CD1c-positive myeloid dendritic cell (primary cell): ENCODE results near the gene PABPN1L.
"Not testable (repeated sequence)": the region's sequence is repeated elsewhere in the genome, so short reads cannot be mapped to it uniquely, and the experiment has no call there.

Experiments
- DNase-seq: peaks from one replicate; pipeline ENCODE4 v3.0.0-alpha.2; 2016; ENCODE audit errors: extremely low spot score

Gene PABPN1L

DNA sequence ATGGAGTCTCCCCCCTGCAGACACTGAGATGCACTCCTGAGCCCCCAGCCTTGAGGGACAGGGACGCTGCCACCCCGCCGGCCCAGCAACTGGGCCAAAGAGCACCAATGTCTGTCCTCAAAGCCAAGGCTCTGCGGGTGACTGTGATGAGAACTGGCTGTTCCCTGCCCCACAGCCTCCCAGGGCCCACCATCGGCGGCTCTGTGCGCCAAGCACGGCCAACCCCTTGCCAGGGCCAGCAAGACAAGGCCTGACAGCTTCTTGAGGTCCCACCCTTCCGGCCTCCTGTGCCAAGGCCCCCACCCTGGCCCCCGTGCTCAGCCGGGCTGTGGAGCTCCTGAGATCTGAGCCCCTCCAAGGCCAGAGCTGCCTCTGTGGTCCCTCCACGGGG lies 34.2 kb upstream of the PABPN1L start:
- DNase-seq, result no peak

DNA sequence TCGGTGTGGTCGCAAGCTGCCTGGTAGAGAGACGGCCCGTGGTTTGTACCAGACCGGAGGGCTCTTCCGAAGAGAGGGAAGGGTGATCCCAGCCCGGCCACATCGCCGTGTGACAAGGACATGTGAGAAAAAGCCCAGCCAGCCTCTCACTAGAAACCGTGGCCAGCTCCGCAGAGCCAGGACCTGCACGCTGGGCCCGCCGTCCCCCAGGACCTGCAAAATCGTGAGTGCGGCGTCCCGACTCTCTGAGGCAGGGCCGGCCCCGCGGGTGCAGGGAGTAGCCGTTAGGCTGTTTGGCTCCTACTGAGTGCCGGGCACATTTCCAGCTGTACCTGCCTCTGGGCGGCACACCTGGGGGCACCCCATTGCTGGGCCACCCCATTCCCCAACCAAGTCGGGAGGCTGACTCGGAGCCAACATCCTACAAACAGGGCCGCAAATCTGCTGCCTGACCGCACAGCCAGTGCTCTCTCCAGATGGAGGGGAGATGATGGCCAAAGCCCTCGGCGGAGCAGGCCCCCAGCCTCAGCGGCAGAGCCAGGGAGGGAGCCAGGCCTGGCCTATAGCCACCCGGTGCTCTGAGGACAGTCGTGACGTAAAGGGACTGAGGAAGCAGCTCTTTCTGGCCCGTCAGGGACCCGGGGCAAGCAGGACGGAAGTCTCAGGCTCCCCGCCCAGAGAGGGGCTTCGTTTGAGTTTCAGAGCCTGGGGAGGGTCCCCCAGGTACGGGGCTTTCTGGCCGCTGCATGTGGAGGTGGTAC lies 33.6 kb upstream of the PABPN1L start:
- no peak for DNase-seq

DNA sequence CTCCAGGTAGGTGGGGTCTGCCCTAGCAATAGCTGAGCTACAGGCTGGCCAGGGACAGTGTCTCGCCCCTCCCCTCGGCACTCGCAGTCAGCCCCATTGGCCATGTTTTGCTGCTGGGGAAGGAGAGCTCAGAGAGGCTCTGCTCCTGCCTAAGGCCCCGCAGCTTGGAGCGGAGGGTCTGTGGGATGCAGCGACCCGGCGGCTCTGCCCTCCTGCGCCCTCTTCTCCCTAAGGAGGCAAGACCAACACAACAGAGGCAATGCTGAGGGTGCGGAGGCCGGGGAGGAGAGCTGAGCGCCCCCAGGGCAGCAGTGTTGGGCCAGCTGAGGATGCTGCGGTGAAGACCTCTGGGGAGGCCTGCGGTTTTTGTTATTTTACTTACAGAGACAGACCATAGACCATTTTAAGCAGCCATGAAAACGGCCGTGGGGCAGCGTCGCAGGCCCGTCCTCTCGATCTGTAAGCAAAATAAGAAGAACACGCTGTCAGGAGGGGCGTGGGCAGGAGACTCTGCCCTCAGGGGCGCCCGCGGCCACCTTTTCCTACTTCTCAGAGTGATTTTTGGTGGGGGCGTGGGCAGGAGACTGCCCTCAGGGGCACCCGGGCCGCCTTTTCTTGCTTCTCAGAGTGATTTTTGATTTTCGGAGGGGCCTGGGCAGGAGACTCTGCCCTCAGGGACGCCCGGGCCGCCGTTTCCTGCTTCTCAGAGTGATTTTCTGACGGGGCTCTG lies 31.4 kb upstream of the PABPN1L start:
- DNase-seq, result no peak

DNA sequence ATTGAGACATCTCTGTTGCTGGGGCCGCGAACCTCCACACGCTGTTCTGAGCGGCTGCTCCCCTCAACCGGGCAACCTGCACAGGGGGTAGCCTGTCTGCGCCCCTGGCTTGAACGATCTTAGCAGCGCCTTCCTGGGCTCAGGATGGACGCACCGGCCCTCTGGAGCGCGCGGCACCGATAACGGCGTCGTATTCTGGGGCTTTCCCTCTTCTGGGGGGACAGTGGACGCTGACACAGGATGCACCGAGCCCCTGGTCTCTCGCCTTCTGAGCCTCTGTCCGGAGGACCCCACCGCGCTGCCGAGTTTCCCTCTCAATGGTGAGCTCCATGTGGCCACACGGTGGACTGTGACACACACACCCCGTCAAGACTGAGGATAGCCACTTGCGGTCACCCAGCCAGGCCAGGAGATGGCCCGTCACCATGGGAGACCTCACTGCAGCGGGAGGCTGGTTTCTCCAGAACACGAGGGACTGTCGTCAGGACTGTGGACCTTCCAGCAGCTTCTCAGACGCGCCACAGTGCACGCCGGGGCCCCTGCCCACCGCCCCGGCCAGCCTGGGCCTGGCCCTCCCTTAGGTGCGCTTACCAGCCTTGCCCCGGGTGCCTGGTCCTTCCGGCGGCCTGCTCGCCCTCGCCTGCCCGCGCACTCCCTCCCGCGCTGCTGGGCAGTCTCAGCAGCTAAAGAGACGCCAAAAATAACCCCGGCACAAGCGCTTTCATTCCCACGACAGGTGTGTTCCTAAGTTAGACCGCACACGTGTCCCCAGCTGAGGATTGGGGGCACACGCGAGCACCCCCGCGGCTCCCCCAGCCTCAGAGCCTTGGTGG lies 30.0 kb upstream of the PABPN1L start:
- no peak for DNase-seq

DNA sequence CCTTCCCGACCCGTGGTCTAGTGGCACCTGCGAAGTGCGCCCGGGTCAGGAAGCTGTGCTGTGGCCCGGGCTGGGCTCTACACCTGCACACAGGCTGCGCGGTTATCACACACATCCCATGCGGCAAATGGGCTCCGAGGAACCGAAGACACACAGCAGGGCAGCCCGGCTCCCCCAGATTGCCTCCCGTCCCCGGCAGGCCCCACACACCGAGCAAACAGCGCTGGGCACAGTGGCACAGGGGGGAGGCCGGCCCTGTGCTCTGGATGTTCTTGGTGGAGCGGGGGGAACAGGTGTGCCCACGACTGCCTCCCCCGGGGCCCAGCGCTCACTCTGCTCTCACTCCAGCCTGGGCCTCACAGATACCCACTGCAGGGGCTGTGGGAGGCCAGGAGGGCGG lies 28.9 kb upstream of the PABPN1L start:
- DNase-seq, result no peak

DNA sequence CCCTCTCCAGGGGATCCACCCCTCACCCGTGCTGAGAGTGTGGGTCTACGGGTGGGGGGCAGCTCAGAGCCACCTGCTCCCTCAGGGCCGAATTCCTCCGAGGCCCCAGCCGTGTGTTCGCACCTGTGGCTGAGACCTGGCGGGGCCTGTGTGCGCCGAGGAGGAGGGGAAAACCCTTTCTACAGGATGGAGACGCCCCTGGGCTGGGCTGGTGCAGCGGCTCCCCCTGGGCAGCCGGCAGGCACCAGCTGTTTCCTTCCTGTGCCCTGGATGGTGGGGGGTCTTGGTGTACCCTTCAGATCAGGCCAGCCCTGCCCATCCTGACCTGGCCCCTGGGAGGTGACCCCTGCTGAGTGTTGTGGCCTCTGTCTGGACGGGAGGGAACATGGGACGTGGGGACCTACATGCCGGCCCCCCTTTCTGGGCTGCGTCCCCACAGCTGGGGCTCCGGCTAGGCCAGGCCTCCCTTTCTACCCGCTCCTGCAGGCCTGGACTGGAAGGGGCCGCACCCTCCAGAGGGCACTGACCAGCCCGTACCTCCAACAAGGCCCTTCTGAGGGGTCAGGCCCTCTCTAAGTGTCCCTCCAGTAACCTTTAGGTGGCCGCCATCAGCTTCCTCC lies 28.3 kb upstream of the PABPN1L start:
- DNase-seq, result no peak

DNA sequence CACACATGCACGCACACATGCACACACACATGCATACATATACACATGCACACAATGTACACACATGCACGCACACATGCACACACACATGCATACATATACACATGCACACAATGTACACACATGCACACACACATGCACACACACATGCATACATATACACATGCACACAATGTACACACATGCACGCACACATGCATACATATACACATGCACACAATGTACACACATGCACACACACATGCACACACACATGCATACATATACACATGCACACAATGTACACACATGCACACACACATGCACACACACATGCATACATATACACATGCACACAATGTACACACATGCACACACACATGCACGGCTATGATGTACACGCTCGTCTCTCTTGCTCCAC lies 27.8 kb upstream of the PABPN1L start:
- DNase-seq, result not testable (repeated sequence)

DNA sequence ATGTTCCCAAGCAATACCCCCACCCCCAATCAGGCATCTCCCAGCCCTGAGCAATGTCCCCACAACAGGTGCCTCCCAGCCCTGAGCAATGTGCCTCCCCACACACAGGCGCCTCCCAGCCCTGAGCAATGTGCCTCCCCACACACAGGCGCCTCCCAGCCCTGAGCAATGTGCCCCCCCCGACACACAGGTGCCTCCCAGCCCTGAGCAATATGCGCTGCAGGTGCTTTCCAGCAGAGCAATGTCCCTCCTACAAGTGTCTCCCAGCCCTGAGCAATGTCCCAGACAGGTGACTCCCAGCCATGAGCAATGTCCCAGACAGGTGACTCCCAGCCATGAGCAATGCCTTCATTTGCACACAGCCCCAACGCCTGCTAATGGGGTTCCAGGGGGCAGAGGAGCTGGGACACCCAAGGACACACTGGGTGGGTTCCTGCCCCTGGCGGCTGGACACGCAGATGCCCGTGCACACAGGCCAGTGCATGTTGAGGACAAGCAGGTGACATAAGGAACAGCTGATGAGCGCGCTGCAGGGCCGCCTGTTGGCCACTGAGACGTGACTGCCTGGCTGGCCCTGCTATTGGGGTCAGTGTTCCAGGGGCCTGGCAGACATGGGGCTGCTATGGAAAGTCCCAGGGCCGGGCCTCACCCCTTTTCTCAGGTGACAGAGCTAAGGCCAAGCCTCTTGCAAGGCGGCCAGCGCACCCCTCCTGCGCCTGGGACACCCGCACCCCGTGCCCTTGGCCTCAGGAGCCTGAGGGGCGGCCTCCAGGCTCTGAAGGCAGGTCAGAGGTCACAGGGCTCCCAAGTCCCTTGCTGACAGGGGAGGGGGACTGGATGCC lies 26.9 kb upstream of the PABPN1L start:
- DNase-seq, result no peak

DNA sequence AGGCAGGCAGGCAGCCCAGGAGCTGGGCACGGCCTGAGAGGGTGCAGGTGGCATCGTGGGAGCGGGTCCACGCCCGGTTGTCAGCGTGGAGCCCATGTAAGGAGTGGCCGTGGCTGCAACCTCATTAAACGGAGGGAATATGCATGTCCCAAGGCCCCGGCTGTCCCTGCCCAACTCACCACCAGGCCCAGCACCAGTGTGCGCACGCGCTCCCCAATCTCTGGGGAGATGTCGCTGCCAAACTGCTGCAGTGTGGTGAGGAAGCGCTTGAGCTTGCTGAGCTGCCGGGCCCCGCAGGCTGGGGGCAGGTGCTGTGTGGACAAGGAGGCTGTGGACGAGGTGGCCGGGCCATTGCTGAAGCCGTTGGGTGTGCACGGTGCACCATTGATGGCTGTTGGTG lies 25.6 kb upstream of the PABPN1L start:
- no peak for DNase-seq

DNA sequence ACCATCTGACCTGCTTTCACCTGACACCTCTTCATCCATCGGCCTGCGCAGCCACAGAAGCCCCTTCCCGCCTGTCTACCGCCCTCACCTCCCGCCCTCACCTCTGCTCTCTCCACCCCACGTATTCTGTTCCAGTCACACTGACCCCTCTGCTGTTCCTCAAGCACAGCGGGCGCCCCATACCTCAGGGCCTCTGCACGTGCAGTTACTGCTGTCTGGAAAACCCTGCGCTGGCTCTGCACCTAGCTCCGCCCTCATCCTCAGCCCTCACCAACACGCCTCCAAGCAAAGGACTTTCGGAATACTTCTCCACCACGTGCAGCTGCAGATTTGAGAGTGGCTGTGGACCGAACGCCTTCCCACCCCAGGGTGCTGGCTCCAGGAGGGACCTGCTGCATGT lies 24.6 kb upstream of the PABPN1L start:
- DNase-seq, result no peak

DNA sequence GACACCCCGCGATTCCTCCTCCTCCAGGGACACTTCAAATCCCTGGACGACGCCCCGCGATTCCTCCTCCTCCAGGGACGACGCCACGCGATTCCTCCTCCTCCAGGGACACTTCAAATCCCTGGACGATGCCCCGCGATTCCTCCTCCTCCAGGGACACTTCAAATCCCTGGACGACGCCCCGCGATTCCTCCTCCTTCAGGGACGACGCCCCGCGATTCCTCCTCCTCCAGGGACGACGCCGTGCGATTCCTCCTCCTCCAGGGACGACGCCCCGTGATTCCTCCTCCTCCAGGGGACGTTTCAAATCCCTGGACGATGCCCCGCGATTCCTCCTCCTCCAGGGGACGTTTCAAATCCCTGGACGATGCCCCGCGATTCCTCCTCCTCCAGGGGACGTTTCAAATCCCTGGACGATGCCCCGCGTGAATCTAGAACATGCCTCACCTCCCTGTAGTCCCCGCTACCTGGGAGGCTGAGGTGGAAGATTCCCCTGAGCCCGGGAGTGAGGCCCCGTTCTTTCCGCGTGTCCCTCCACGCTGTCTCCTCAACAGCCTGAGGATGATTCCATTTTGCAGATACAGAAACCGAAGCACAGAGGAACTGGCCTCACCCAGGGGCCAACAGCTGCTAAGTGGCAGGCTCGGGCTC lies 23.4 kb upstream of the PABPN1L start:
- DNase-seq, result not testable (repeated sequence)

DNA sequence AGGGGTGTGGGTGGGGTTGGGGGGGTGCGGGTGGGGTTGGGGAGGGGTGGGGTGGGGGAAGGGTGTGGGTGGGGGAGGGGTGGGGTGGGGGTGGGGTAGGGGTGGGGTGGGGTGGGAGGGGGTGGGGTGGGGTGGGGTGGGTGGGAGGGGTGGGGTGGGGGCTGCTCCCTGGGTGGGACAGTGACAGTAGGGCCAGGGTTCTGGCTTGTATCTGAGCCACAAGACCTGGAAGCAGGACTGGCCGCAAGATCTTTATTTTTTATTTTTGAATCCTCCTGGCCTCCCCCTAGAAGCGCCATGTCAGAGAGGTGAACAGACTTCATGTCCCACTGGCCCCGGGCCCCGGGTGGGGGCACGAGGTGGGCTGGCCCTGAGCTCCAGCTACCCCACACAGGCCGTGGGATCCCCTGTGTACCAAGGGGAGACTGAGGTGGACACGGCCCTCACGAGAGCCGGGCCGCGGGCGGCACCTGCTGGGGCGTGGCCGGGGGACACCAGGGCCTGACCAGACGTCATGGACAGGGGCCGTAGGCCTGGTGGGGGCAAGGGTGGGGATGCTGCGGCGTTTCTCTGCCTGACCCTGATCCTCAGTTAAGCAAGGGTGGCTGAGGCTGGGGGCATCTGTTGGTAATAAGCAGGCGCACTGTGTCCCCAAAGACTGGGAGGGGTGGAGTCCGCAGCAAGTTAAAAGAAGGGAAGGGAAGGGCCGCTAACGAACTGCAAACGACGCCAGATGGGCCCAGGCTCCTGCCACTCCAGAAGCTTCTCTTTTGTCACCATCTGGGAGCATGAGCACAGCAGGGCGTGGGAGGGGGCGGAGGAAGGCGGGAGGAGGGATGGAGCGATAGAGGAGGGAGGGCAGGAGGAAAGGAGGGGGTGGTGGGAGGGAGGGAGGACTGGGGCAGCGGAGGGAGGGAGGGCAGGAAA lies 22.3 kb upstream of the PABPN1L start:
- no peak for DNase-seq

DNA sequence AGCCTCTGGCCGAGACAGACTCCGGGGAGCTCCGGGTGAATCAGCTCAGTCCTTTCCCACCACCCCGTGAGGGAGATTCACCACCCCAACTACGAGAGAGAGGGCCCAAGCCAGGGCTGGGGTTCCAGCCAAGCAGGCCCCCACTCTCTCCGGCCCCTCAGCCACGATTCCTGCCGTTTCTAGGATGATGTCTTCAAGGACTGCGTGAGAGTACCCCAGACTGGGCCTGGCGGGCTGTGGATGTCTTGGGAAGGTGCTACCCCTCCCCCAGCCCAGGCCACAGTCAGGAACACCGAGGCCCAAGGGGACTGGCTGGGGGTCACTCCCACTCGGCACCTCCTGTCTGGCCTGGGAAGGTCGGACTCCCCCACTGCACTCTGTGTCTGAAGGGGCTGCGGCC lies 21.6 kb upstream of the PABPN1L start:
- no peak for DNase-seq

DNA sequence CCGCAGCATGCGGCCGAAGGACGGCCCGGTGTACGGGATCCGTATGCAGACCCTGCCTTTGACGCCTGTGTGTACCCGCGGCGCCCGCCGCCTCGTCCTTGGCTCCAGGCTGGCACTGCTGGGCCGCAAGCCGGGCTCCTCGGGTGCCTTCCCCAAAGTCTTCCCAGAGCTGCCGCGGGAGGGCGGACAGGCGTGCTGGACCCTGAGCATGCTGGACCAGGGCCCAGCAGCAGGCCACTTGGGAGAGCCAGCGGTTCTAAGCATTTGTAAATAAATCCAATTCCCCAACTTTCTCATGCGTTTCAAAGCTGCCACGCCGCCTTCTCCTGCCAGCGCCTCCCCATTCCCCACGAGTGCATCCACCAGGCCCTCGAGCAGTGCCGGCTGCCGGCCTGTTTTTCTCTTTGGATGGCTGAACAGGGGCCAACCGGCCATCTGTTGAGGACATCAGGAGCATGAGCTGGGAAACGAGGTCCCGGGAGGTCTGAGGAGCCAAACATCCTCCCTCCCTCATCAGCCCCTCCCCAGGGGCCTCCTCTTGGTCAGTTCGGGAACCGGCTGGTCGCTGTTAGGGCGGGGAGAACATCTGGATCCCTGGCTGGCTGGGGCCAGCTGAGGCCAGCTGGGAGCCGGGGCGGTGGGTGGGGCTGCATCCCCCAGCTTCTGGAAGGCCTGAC lies 20.5 kb upstream of the PABPN1L start:
- no peak for DNase-seq

DNA sequence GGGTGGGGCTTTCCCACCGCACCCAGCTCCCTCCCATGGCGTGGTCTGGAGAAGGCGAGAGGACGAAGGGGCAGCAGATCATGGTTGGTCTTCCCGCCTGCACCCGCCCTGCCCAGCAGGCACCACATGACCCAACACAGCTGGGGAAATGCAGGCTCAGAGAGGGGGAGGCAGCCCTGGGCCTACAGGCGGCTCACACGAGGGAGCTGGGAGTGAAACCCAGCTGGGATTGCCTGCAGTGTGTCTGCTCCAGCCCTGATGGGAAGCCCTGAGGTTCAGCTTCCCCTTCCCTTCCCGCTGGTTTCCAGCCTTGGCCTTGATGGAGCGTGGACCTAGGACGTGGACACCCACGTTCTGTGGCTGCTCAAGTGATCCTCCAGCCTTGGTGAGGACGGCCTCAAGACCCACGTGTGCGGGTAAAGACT lies 20.0 kb upstream of the PABPN1L start:
- DNase-seq, result no peak

DNA sequence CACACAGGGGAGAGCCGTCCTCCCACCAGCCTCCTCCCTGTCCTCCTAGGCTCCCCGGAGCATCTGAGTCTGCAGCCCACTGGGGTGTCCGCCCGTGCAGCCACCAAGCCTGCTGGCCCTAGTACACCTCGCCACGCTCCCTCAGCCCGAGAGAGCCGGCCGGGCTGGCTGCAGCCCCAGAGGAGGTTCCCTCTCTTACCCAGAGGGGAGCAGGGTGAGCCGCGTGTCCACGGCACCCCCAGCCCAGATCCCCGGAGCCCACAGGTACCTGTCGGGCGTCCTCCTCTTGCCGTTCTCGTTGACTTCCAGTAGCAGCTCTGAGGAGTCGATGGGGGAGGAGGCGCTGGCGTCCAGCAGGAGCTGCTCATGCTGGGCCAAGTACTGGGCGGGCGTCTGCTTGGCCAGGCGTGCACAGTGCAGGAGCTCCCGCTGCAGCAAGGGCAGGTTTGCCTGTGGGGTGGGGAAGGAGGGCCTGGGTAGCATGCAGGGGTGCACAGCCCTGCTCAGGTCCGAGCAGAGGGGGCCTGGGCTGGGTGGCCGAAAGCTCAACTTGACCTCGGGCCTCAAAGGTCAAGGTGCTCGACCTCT lies 19.3 kb upstream of the PABPN1L start:
- no peak for DNase-seq

DNA sequence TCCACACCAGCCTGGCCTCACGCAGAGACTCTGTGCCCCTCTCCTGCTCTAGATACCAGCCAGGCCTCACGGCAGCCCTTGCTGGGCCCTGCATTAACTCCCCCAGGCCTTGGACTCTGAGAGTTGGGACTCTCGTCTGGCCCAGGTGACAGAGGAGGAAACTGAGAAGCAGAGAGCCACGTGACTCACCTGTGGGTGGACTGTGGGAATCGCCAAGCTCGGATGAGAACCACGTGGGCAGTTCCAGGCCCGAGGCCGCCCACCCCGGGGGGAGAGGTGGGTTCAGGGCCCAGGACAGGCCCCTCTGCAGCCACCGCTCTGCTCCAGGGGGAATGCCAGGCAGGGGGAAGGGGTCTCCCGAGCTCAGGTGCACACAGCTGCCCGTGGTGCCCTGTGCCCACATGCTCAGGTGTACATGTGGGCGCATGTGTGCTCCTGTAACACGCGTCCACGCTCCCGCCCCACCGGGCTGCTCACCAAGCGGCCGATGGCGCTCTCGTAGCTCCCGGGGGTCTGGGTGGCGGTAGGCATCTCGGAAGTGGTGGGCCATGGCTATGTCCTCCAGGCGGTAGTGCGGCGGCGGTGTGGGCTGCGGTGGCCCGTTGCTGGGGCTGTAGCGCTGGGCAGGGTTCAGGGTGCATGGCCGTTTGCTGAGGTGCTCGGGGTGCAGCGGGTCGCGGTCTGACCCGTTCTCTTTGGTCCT lies 18.3 kb upstream of the PABPN1L start:
- no peak for DNase-seq

DNA sequence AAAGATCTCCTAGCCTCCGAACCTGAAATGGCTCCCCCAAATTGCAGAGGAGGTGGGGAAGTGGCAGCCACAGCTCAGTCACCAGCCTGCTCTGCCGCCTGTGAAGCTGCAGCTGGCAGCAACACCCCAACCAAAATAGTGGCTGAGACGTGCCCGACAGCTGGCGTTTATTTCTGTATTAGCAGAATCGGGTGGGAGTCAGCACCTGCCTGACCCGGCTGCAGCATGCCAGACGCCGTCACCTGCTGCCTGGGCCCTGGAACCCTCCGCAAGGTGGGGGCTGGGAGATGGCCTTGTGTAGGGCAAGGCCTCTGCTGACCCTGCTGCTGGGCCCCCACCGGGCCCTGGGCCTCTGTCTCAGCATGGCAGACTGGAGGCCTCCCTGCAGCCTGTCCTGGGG lies 17.5 kb upstream of the PABPN1L start:
- no peak for DNase-seq
